KBM-7 (cell line): Measurements from ENCODE around the gene NAE1.

Experiments used
- DNase-seq: peaks from one replicate; pipeline ENCODE4 v3.0.0-alpha.2; 2015
- in situ Hi-C: fragments of 300-500 bp; cut with MboI; formaldehyde crosslinking; loops from 2 replicates; pipeline ENCODE4 v1.14.3; 2020; ENCODE audit warnings: low sequenced_read_pairs, low pct_unique_long_range_greater_than_20kb, mixed read lengths

The NAE1 gene

DNA sequence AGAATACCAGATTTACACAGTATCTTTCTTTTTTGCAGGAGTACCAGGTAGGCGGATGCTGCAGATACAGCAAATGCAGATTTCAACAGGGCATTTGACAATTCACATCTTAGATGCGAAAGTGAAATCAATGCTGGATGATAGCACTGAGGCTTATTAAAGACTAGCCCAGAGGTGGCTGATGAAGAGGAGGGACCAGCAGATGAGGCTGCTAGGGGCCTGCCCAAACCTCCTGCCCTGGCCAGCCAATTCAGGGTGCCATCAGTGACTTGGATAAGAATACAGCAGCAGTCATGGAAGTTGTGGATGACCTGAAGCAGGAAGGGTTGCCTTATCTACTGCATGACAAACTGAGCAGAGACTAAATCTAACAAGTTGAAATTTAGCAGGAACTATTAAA lies 77.8 kb downstream of the NAE1 start:
- in situ Hi-C loops, result no loop called here
- no peak for DNase-seq
